DMS114 treated with DMSO at 0.1 percent for 48 hours (cell line): Measurements from ENCODE around the gene MID1.

Experiments used
- DNase-seq: peaks from one replicate; lab custom pipeline; 2025; ENCODE audit not compliant: unreplicated experiment; lab: John Stamatoyannopoulos, UW

Gene MID1

GRCh38 chrX:10501611-10502010 lies 118.8 kb downstream of the MID1 start:
- DNase-seq = no peak

GRCh38 chrX:10496345-10496965 lies 123.9 kb downstream of the MID1 start:
- DNase-seq = no peak

- DNase-seq = no peak
These were observed 124.7 kb downstream of the MID1 start for GRCh38 chrX:10495677-10496076.

- DNase-seq = no peak
These were observed 128.1 kb downstream of the MID1 start for GRCh38 chrX:10492250-10492649.

- no peak for DNase-seq
These were observed 134.0 kb downstream of the MID1 start for GRCh38 chrX:10486373-10486772.

GRCh38 chrX:10485326-10485725 lies 135.1 kb downstream of the MID1 start:
- no peak for DNase-seq

GRCh38 chrX:10484683-10485247 lies 135.6 kb downstream of the MID1 start:
- DNase-seq = no peak

- no peak for DNase-seq
These were observed 137.1 kb downstream of the MID1 start for GRCh38 chrX:10483191-10483831.

- no peak for DNase-seq
These were observed 137.7 kb downstream of the MID1 start for GRCh38 chrX:10482708-10483107.

- no peak for DNase-seq
These were observed 138.1 kb downstream of the MID1 start for GRCh38 chrX:10482261-10482660.

GRCh38 chrX:10480861-10481260 lies 139.5 kb downstream of the MID1 start:
- DNase-seq = no peak

- no peak for DNase-seq
These were observed 140.9 kb downstream of the MID1 start for GRCh38 chrX:10479508-10479907.

GRCh38 chrX:10477525-10477924 lies 142.9 kb downstream of the MID1 start:
- no peak for DNase-seq

GRCh38 chrX:10474913-10475568 lies 145.3 kb downstream of the MID1 start:
- no peak for DNase-seq

- no peak for DNase-seq
These were observed 145.9 kb downstream of the MID1 start for GRCh38 chrX:10474510-10474909.

GRCh38 chrX:10471418-10471817 lies 149.0 kb downstream of the MID1 start:
- no peak for DNase-seq

- no peak for DNase-seq
These were observed 150.4 kb downstream of the MID1 start for GRCh38 chrX:10470009-10470408.

- DNase-seq = no peak
These were observed 152.6 kb downstream of the MID1 start for GRCh38 chrX:10467793-10468192.

- no peak for DNase-seq
These were observed 155.1 kb downstream of the MID1 start for GRCh38 chrX:10465254-10465653.

GRCh38 chrX:10457092-10457491 lies 163.3 kb downstream of the MID1 start:
- no peak for DNase-seq

GRCh38 chrX:10453945-10454344 lies 166.4 kb downstream of the MID1 start:
- DNase-seq = no peak

- DNase-seq = no peak
These were observed 169.4 kb downstream of the MID1 start for GRCh38 chrX:10450959-10451355.
